AG04450 (cell line): ENCODE data around the gene ATG7. TPM values are rescaled to one million over a fixed set of nuclear protein-coding genes. Genes with fewer than 3 reads are reported as not detected.

Experiments used
- CTCF ChIA-PET: fragments of 300-600, 350-600 bp; formaldehyde crosslinking; extraction: SDS; loops from one replicate; lab custom pipeline; 2022; ENCODE audit warnings: antibody characterized with exemption, inconsistent platforms; lab: Charles Lee
- POLR2A ChIA-PET: fragments of 350-600 bp; formaldehyde crosslinking; extraction: SDS; loops from one replicate; lab custom pipeline; 2021; ENCODE audit warnings: antibody characterized with exemption, inconsistent platforms; lab: Yijun Ruan, JAX
- DNase-seq: peaks from one replicate; pipeline ENCODE4 v3.0.0-alpha.2; 2011; ENCODE audit warnings: low read depth, low spot score
- H3K27ac ChIP-seq: one replicate; pipeline ENCODE4 v1.5.1; 2012; ENCODE audit warnings: low read depth, low read length, control low read depth
- H3K27me3 ChIP-seq: one replicate; pipeline ENCODE4 v1.6.0; 2012; ENCODE audit warnings: low read length; ENCODE audit not compliant: control insufficient read depth, insufficient read depth
- H3K4me3 ChIP-seq: 2 replicates; pipeline ENCODE4 v1.5.1; 2011; ENCODE audit warnings: mild to moderate bottlenecking, low read depth, low read length, control low read depth
- H3K9me3 ChIP-seq: 2 replicates; pipeline ENCODE4 v1.5.1; 2012; ENCODE audit warnings: low read length; ENCODE audit not compliant: control insufficient read depth, insufficient read depth
- polyA plus RNA-seq: library from polyadenylated mRNA; depleted of rRNA; stranded (reverse); fragments of >200 nt; gene quantifications from 2 replicates; pipeline ENCODE4 v1.2.3, GENCODE V29; 2011
- TF ChIP-seq, protein P1 (sequence below): IDR thresholded peaks from 2 replicates; pipeline ENCODE4 v1.5.1; 2011; ENCODE audit warnings: low read depth, low read length, control low read depth, inconsistent platforms

Gene ATG7
- polyA plus RNA-seq, 1 experiment, result 51.7 TPM

DNA sequence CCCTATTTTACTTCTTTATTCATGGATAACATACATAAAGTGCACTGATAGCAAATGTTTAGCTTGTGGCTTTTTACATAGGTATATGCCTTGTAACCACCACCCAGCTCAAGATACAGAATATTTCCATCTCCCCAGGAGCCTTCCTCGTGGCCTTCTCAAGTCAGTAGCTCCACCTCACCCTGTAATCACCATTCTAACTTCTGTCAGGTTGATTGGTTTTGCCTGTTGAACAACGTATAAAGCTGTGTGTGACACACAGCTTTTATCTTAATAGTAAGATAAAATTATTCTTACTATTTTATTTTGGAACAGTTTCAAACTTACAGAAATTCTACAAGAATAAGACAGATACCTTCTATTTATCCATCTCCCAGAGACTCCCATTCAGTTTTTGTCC lies 13.3 kb downstream of the ATG7 start:
- Histone ChIP-seq H3K9me3 (no peaks in the 10 kb centered on the region), H3K27ac (no peak overlapping the region), H3K4me3 (no peak overlapping the region), H3K27me3 (no peaks in the 10 kb centered on the region)
- TF ChIP-seq, protein P1, sequence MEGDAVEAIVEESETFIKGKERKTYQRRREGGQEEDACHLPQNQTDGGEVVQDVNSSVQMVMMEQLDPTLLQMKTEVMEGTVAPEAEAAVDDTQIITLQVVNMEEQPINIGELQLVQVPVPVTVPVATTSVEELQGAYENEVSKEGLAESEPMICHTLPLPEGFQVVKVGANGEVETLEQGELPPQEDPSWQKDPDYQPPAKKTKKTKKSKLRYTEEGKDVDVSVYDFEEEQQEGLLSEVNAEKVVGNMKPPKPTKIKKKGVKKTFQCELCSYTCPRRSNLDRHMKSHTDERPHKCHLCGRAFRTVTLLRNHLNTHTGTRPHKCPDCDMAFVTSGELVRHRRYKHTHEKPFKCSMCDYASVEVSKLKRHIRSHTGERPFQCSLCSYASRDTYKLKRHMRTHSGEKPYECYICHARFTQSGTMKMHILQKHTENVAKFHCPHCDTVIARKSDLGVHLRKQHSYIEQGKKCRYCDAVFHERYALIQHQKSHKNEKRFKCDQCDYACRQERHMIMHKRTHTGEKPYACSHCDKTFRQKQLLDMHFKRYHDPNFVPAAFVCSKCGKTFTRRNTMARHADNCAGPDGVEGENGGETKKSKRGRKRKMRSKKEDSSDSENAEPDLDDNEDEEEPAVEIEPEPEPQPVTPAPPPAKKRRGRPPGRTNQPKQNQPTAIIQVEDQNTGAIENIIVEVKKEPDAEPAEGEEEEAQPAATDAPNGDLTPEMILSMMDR, result no peak
- DNase-seq, result no peak
- POLR2A ChIA-PET, result no interaction called here
- CTCF ChIA-PET, result interaction anchor here (0.6 to 1.0 kb wide), 3 partner anchors 8 to 225 kb away, joined by 3 read pairs; partner anchors contain the start of gene ATG7

DNA sequence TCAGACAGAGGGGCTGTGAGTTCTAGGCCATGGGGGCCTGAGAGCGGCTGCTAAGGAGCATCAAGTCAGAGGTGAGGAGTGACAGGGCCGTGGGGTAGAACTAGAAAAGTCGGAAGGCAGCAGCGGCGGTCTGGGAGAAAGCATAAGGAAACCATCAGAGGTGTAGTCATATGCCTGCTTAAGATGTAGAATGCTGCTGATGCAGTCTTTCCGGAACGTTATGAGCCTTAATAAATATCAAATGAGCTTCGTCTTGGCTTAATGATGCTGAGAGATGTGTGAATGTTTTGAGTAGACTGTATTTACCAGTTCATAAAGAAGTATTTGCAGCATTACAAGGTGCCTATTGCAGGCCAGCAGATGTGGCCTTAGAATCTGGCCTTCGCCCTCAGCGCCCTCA lies 15.2 kb downstream of the ATG7 start:
- no peak overlapping the region for H3K4me3 ChIP-seq
- POLR2A ChIA-PET, result interaction anchor here (1.5 to 2.7 kb wide), 3 partner anchors 9 to 49 kb away, joined by 6 to 16 read pairs (median 11); partner anchors contain the start of gene ATG7
- no peaks in the 10 kb centered on the region for H3K27me3 ChIP-seq
- H3K27ac ChIP-seq, result peak overlapping the region; percentile 84
- no peaks in the 10 kb centered on the region for H3K9me3 ChIP-seq
- CTCF ChIA-PET, result interaction anchor here (0.6 to 1.8 kb wide), 5 partner anchors 9 to 227 kb away, joined by 3 to 11 read pairs (median 4); no protein-coding TSS in a partner anchor
- DNase-seq, result no peak
- TF ChIP-seq, protein P1, result no peak

DNA sequence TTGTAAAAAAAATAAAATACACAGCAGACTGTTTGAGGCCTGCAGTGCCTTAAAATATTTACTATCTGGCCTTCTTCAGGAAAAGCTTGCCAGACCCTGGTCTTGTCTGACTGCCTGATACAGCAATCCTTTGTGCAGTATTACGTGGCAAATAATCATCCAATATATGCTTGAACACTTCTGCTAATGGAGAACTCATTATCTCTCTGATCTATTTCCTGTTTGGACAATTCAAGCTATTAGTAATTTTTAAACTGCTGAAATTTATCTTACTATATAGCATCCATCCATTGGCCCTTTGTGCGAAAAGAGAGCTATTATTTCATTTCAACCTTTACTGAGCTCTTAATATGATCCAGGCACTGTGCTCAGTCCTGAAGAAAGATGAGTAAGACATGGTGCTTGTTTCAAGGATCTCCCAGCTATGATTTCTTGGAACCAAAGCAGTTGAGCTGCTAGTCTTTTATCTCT lies 15.9 kb downstream of the ATG7 start:
- TF ChIP-seq, protein P1, result no peak
- Histone ChIP-seq H3K9me3 (no peaks in the 10 kb centered on the region), H3K4me3 (no peak overlapping the region), H3K27ac (peak overlapping the region; percentile 84), H3K27me3 (no peaks in the 10 kb centered on the region)
- ChIA-PET POLR2A (interaction anchor here (0.8 to 2.7 kb wide), 4 partner anchors 9 to 97 kb away, joined by 4 to 16 read pairs (median 8); partner anchors contain the start of gene ATG7), CTCF (interaction anchor here (1.0 to 2.0 kb wide), 6 partner anchors 9 to 227 kb away, joined by 3 to 11 read pairs (median 5); no protein-coding TSS in a partner anchor)
- no peak for DNase-seq

DNA sequence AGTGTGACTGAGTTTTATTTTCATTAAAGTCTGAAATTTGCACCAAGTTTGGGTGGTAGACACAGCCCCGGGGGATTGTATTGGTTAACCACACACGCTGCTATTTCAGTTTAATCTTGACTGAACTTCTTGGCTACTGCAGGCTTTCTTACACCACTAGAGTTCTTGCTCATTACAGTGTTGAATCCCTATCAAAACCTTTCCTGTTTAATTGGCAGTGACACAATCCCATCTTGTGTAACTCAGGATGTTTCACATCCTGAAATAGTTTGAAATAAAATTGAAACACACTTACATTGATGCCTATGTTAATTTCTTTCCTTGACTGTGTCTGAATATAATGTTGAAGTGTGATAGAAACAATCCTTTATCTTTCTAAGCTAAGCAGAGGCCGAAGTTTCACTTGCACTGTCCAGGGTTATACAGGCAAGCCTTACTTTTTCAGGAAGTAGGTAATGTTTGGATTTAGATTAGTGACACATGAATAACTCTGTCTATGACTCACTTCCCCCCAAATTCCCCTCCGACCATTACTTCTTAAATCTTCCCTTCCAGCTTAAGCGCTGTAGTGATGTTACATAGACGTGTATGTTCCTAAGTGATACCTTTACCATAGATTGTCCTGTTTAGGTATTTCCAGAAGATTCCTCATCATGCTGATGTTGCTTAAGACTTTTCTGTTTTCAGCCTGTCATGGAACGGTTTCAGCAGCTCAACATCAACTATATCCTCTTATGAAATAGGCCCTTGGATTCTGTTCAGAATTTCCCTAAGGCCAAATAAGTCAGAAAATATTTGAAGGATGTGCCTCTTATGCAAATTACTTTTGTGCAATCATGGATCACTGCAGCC lies 16.8 kb downstream of the ATG7 start:
- POLR2A ChIA-PET, result interaction anchor here (1.0 to 2.7 kb wide), 6 partner anchors 9 to 119 kb away, joined by 3 to 16 read pairs (median 4); partner anchors contain the start of gene ATG7
- peak overlapping the region; percentile 10; the same call in 1 of the 2 replicates for H3K4me3 ChIP-seq

More for the DNA sequence above, 16.8 kb downstream of the ATG7 start:
- peak; percentile 74 for DNase-seq
- H3K27ac ChIP-seq, result peak overlapping the region; percentile 77
- CTCF ChIA-PET, result interaction anchor here (0.6 to 2.0 kb wide), 8 partner anchors 10 to 1560 kb away, joined by 3 to 11 read pairs (median 4); no protein-coding TSS in a partner anchor
- TF ChIP-seq, protein P1, result no peak
- no peaks in the 10 kb centered on the region for H3K27me3 ChIP-seq
- no peaks in the 10 kb centered on the region for H3K9me3 ChIP-seq
